ENCODE measurements around the gene DNAAF1. TPM values are rescaled to one million over a fixed set of nuclear protein-coding genes. Genes with fewer than 3 reads are reported as not detected.

DNAAF1 gene
- polyA plus RNA-seq, 1 donor (not counting 4 experiments of a cell fraction or from before 2014, with no cell fraction given), result 0.01 TPM

- no peaks in the 10 kb centered on the region for H3K27me3 ChIP-seq (ENCODE audit: control insufficient read depth, extremely low read depth, insufficient read depth, low read length)
- no peak overlapping the region for H3K4me2 ChIP-seq (ENCODE audit: control insufficient read depth, extremely low read depth, insufficient read depth, low read depth, low read length)
- no peak overlapping the region for H3K9ac ChIP-seq (ENCODE audit: control insufficient read depth, extremely low read depth, insufficient read depth, low read length)
- H4K20me1 ChIP-seq (ENCODE audit: control insufficient read depth, extremely low read depth, insufficient read depth, low read length), result no peaks in the 10 kb centered on the region
- H3K9me3 ChIP-seq (ENCODE audit: control insufficient read depth, low read depth, low read length), result no peaks in the 10 kb centered on the region
- H3K36me3 ChIP-seq (ENCODE audit: control insufficient read depth in 2 of 2, extremely low read depth in 1 of 2, insufficient read depth in 2 of 2, low read length in 2 of 2), result no peaks in the 10 kb centered on the region
- H3K4me1 ChIP-seq (ENCODE audit: control insufficient read depth, extremely low read depth, insufficient read depth, low read length), result peaks cover 22% of the 10 kb centered on the region
- no peak for FAIRE-seq
- H3K79me2 ChIP-seq (ENCODE audit: control insufficient read depth, insufficient read depth, low read length), result no peaks in the 10 kb centered on the region
- no peaks in the 10 kb centered on the region for H3K9me1 ChIP-seq (ENCODE audit: control insufficient read depth, extremely low read depth, insufficient read depth, low read length)
- DNase-seq (ENCODE audit: low read depth, low spot score), result no peak
- no peak overlapping the region for H2AFZ ChIP-seq (ENCODE audit: control insufficient read depth, low read length)
- dilution Hi-C loops (cut with MboI; ENCODE audit: extremely low pct_ligation_motif_present, low sequenced_read_pairs), result no loop called here
- no peak overlapping the region for H3K27ac ChIP-seq (ENCODE audit: control insufficient read depth, insufficient read depth, low read length)
- TF ChIP-seq CTCF (optimal IDR thresholded peaks at IDR 0.05 in 1 of 3, IDR thresholded peaks at IDR 0.05 in 1 of 3, conservative IDR thresholded peaks at IDR 0.05 in 1 of 3; ENCODE audit: extremely low read depth in 1 of 3, insufficient read depth in 2 of 3, low read length in 3 of 3) (no peak), EZH2 (IDR thresholded peaks at IDR 0.05; ENCODE audit: low read length) (no peak)
- H3K4me3 ChIP-seq (ENCODE audit: control insufficient read depth in 2 of 3, extremely low read depth in 1 of 3, insufficient read depth in 2 of 3, low read depth in 1 of 3, low read length in 3 of 3), result no peak overlapping the region
Observed at GRCh38 chr16:84193480-84193879, 48.4 kb downstream of the DNAAF1 start.

- no peaks in the 10 kb centered on the region for H3K36me3 ChIP-seq (ENCODE audit: control insufficient read depth in 2 of 2, extremely low read depth in 1 of 2, insufficient read depth in 2 of 2, low read length in 2 of 2)
- dilution Hi-C loops (cut with MboI; ENCODE audit: extremely low pct_ligation_motif_present, low sequenced_read_pairs), result no loop called here
- no peaks in the 10 kb centered on the region for H3K9me1 ChIP-seq (ENCODE audit: control insufficient read depth, extremely low read depth, insufficient read depth, low read length)
- no peak for FAIRE-seq
- no peak for DNase-seq (ENCODE audit: low read depth, low spot score)
- no peak overlapping the region for H3K27ac ChIP-seq (ENCODE audit: control insufficient read depth, insufficient read depth, low read length)
- no peak overlapping the region for H3K9ac ChIP-seq (ENCODE audit: control insufficient read depth, extremely low read depth, insufficient read depth, low read length)
- no peaks in the 10 kb centered on the region for H3K79me2 ChIP-seq (ENCODE audit: control insufficient read depth, insufficient read depth, low read length)
- H2AFZ ChIP-seq (ENCODE audit: control insufficient read depth, low read length), result no peak overlapping the region
- H3K4me3 ChIP-seq (ENCODE audit: control insufficient read depth in 2 of 3, extremely low read depth in 1 of 3, insufficient read depth in 2 of 3, low read depth in 1 of 3, low read length in 3 of 3), result no peak overlapping the region
- TF ChIP-seq EZH2 (IDR thresholded peaks at IDR 0.05; ENCODE audit: low read length), result no peak
- no peak for TF ChIP-seq CTCF (optimal IDR thresholded peaks at IDR 0.05 in 1 of 3, IDR thresholded peaks at IDR 0.05 in 1 of 3, conservative IDR thresholded peaks at IDR 0.05 in 1 of 3; ENCODE audit: extremely low read depth in 1 of 3, insufficient read depth in 2 of 3, low read length in 3 of 3)
- peaks cover 27% of the 10 kb centered on the region for H3K4me1 ChIP-seq (ENCODE audit: control insufficient read depth, extremely low read depth, insufficient read depth, low read length)
- H3K9me3 ChIP-seq (ENCODE audit: control insufficient read depth, low read depth, low read length), result no peaks in the 10 kb centered on the region
- H3K4me2 ChIP-seq (ENCODE audit: control insufficient read depth, extremely low read depth, insufficient read depth, low read depth, low read length), result no peak overlapping the region
- H3K27me3 ChIP-seq (ENCODE audit: control insufficient read depth, extremely low read depth, insufficient read depth, low read length), result no peaks in the 10 kb centered on the region
- H4K20me1 ChIP-seq (ENCODE audit: control insufficient read depth, extremely low read depth, insufficient read depth, low read length), result no peaks in the 10 kb centered on the region
Observed at GRCh38 chr16:84194018-84194417, 48.9 kb downstream of the DNAAF1 start.

Measured in keratinocyte (primary cell).